Limb (tissue), 2 donors: ENCODE results near the gene MED25.
A peak's percentile ranks its signal among the peaks of the same experiment; 100 is the strongest.

ENCODE experiments used
- DNase-seq, 2 donors: peaks; one replicate each; pipeline ENCODE4 v3.0.0-alpha.2; 2016; ENCODE audit errors: extremely low spot score in 2 of 2

Gene MED25

DNA sequence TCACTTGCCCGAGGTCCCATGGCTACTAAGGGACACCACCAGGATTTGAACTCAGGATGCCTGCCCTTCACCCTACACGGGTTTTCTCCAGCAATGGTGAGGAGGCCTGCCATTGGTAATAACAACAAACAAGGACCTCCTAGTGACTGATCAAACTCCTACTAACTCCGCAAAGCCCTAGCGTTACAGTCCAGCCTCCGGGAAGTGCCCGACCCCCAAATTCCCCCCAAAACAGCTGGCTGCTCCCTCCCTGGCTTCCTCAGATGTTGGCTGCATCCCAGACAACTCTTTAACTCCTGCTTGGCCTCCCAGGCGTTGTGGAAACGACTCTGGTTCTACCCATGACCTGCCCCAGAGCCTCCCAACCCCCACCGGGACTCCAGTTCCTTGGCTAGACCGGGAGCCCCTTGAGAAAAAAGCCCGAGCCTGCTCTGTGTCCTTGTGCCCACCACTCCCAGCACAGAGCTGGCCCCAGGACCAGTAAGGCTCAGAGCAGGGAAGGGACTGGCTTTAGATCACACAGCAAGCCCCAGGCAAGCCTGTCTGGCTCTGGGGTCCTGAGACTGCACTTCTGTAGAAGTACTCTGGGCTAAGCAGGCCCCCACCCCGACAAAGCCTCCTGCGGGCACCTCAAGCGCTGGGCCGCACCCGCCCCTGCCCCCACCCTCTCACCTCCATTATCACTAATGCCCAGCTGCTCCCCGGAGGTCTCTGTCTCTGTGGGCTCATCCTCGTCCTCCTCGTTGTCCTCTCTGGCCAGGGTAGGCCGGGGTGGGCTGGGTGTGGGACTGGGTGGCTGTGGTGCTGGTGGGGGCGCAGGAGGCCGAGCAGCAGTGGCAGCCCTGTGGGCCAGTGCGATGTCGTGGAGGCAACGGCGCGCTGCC lies 54.4 kb downstream of the MED25 start:
- no peak for DNase-seq

DNA sequence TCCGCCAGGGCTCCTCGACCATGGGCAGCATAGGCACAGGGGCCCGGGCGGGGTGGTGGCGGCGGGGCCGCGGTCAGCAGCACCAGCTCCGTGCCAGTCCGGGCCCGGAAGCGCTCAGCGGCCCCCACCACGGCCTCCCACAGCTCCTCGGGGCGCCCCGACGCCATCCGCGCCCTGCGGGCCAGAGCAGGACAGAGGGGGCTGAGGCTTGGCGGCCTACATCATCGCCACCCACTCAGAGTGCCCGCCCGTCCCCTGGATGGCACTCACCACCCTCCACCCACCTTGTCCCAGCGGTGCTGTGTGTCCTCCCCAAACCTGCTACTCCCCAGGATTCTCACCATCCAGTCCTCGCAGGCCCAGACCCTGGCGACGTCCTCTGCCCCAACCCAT lies 55.0 kb downstream of the MED25 start:
- no peak for DNase-seq

DNA sequence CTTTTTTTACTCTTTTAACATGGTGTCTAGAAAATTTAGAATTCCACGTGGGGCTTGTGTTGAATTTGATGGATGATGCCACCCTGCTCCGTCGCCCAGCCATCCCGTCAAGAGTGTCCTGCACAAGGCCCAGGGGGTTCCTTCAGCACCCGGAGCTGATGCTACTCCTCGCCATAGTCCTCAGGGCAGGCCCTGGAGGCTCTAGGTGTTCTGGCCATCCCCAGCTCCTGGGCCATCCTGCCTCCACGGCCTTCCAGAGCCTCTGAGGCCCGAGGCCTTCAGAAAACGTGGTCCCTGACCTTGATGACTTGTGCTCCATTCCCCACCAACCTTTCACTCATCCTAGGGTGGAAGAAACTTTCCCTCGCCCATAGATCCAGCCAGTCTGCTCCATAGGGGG lies 55.7 kb downstream of the MED25 start:
- no peak for DNase-seq

DNA sequence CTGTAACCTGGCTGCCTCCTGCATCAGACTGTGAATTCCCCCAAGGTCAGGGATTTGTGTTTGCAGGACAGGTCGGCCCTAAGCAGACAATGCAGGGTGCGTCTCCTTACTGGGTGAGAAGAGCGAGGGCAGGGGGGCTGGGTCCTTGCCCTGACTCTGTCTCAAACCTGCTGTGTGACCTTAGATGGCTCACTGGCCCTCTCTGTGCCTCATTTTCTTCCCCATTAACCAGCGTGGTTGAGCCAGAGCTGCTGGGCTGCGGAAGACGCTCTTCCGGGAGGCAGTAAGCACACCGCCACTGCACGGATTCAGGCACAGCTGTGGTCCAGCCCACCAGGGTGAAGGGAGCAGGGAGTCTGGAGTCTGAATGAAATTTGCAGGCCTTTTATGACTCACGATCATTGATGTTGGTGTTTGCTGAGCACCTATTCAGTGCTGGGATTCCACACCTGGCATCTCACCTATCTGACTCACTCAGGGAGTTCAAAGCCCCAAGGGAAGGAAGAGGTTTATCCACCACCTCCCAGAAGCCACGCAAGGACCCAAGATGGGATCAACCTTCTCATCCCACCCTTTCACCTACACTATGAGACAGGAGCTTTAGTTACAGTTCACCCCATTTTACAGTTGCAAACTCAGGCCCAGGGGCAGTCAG lies 56.5 kb downstream of the MED25 start:
- no peak for DNase-seq

DNA sequence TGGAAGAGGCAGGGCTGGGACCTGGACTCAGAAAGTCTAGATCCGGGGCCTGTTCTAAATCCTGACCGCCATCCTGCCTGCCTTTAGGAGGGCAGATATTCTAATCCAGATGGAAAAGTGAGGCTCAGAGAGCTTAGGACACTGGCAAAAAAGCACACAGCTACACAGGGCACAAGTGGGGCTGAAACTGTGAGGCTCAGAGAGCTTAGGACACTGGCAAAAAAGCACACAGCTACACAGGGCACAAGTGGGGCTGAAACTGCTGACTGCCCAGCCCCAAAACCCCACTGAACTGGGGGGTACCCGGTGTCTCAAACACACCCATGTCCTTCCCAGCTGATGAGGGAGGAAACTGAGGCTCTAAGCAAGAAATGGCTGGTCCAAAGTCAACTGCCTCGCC lies 57.1 kb downstream of the MED25 start:
- no peak for DNase-seq

DNA sequence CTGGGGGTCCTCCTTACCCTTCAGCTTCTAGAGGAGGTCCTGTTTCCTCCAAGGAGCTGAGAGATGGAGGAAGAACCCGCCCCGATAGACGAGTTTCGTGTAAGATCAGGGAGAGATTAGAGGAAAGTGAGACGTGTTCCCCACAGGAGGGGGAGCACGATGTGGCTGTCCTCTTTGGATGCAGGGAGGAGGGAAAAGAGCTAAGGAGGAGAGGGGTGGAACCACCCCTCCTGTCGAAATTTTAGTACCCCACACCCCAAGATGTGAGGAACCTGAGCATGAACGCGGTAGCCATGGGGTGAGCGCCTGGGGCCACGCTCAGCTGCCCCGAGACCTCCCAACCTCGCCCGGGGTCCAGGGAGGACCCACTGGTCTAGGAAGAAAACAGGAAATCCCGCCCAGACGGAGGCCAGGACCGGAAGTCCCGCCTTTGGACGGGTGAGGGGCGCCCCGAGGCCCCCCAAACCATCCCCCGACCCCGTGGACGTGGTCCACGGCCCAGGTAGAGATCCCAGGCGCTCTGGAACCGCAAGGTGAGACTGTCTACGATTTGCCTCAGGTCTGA lies 57.9 kb downstream of the MED25 start:
- DNase-seq = peak in 1 of 2 donors; percentile 86

DNA sequence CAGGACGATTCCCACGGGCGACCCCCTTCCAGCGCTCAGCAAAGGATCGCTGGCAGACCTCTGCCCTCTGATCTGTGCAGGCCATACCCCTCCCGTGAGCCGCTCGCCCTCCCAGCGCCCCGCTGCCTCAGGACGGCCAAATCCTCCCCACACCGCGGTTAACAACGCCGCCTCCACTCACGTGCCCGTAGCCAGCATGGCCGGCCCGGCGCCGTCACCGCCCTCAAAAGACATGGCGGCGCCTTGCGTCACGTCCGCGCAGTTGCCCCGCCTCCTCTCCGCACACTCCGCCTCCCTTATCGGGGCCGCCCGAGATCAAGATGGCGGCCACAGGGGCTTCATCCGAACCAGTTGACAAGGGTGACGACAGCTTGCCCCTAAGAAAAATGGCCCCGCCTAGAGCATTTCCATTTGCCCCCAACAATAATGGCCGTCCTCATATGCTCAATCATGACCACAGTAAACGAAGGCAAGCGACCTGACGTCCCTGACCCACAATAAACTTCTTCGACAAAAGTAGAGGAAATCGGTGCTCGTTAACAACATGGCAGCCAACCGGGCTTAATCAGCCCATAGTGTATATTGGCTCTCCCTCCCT lies 58.4 kb downstream of the MED25 start:
- peak; percentile 98 to 99 for DNase-seq

DNA sequence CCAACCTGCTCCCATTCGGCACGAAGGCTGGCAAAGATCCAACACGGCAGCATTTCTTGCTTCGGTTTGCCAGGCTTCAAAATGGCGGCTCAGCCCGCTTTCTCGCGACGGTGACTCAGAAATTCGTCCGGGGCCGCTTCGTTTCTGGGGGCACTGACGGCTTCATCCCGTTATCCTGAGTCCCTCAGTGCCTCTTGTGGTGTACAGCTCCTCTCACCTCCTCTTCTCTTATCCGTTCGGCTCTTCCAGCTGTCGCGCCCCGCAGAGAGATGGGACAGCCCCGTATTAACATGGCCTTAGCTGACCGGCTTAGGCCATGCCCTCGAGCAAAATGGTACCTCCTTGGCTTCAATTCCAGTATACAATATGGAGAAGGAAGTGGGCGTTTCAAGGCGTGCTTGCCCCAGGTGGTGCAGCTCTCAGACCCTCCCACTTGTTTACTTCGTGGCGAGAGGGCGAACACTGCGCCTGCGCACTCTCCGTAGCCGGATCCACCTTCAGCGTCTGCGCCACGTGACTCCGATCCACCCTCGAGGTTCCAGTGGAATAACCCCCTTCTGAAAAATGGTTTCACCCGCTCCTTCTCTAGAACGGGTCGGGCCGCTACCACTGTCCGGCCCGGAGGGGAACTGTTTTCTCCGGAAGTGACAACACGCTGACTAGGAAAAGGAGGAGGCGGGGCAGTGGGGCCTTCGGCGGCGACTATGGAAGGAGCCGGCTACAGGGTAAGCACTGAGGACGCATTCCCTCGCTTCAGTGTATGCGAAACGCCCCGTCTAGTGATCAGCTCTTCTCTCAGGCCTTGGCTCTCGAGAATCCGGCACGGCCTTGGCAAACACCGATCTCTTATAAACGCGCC lies 59.2 kb downstream of the MED25 start, which contains the start of the genes AKT1S1 and TBC1D17:
Gene AKT1S1 (minus strand): TSS at position 336 of the 859 bp plus-strand sequence. CDS start 4,060 bp downstream, outside the sequence.
Gene TBC1D17 (plus strand): TSS at position 683 of the 859 bp plus-strand sequence. CDS start 22 bp downstream, at position 705.
- DNase-seq = peak; percentile 97 to 100

DNA sequence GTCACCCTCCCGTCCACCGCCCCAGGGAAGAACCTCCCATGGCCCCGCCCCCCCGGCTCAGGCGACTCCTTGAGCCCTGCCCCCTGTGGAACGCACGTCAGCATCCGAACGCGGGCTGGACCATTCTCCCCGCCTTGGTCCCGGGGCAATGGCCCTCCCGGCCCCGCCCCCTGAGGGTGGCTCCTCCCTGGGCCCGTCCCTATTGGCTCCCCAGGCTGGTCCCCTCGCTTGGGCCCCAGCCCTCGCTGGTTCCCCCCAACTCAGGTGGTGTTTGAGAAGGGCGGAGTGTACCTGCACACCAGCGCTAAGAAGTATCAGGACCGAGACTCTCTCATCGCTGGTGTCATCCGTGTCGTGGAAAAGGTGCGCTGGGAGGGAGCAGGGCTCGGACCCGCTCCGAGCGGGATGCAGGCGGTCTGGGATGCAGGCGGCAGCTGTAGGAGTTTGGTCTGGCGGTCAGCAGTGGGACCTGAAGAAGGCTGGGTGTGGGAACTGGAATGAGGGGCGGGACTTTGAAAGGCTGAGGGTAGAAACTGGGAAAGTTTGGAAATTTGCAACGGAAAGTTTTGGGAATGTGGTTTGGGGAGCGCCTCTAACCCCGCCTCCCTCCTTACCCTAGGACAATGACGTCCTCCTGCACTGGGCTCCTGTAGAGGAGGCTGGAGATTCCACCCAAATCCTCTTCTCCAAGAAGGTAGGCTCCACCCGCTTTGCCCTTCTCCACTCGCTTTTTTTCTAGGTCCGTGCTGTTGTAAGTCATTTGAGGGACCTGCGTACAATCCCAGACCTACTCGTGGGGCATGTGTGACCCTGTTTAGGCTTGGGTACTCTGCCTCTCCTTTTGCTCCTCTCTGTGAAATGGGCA lies 60.0 kb downstream of the MED25 start:
- DNase-seq = peak; percentile 97 to 98

DNA sequence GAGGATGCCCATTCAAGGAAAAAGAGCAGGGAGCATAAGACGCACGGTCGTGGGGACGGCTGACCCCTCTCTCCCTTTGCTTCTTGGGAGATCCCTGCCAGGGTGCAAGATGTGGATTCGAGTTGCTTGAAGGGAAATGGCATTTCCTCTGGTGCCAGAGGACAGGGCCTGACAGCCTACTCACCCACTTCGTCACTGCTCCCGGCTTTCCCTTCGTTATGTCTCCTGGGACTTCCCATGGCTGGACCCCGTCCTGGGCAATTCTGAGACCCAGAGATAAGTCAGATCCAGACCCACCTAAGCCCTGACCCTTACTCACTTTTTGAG lies 60.6 kb downstream of the MED25 start:
- no peak for DNase-seq

DNA sequence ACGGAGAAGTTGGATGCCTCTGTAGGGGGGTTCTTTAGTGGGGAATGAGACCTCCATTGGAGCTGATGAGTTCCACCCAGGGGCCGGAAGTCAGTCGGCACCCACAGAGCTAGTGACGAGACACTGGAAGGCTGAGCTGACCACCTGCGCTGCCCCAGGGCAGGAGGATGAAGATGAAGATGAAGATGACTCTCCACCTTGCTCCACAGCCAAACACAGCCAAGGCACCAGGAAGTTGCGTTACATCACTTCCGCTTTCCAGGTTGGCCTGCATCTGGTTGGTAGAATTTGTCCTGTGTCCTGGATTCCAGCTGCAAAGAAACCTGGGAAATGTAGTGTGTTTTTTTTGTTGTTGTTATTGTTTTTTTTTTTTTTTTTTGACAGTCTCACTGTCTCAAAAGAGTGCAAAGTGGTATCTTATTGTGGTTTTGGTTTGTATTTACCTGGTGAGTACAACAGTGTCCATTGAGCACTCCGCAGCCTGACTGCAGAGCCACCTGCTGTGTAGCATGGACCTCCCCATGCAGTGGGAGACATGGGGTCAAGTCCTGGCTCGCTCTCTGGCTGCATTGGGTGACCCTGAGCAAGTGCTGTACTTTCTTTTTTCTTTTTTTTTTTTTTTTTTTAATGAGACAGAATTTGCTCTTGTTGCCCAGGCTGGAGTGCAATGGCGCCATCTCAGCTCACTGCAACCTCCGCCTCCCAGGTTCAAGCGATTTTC lies 61.3 kb downstream of the MED25 start:
- no peak for DNase-seq

DNA sequence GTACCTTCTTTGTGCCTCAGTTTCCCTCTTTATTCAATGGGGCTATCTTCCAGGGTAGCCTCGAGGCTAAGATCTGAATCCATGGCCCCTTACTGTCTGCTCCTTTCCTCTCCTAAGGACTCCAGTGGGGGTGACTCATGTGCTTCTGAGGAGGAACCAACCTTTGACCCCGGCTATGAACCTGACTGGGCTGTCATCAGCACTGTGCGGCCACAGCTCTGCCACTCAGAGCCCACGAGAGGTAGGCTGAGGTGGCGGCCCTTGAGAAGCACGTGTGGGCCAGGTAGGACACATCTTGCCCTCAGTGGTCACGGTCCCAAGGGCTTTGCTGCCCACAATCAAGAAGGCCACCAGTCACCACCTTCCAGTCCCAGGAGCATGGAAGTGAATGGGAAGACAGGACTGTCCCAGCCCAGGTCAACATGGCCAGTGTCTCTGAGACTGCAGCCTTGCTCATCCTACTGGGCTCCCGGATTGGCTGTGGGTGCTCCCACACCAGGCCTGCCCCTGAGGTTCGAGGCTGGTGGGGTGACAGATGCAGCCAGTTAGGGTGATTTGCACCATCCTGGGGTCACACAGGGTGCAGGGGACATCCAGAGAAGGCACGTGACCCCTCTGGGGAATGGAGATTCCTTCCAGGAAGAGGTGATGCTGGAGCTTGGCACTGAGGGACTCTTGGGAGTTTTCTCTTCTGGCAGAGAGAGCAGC lies 62.2 kb downstream of the MED25 start:
- DNase-seq = no peak

DNA sequence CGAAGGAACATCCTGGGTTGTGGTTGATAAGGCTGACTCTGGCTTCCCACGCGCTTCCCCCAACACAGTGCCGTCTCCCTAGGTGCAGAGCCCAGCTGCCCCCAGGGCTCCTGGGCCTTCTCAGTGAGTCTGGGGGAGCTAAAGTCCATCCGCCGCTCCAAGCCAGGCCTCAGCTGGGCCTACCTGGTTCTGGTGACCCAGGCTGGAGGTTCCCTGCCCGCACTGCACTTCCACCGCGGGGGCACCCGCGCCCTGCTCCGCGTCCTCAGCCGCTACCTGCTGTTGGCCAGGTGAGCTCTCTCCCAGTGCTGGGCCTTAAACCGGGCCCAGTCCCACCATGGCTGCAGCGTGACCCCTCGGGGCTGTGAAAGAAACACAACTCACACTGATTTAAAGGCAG lies 63.1 kb downstream of the MED25 start:
- peak in 1 of 2 donors; percentile 24 for DNase-seq

DNA sequence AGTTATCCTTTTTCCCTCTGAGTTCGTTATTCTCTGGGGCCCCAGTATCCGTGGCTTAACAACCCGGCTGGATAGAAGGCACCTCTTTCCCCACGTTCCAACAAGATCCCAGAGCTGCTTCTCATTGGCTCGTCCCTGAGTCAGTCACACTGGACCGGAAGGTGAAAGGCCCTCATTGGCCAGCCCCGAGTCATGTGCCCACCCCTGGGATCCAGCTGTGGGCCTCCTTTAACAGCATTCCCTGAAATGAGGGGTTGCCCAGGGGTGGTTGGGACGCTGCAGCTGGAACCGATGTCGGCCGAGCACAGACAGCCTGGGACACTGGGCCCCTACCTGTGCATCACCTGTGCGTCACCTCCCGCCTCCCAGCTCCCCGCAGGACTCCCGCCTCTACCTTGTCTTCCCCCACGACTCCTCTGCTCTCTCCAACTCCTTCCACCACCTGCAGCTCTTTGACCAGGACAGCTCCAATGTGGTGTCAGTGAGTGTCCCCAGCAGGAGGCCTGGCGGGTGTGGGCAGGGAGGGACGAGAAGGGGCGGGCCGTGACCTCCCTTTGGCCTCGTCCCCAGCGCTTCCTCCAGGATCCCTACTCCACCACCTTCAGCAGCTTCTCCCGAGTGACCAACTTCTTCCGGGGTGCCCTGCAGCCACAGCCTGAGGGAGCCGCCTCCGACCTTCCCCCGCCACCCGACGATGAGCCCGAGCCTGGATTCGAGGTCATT lies 63.7 kb downstream of the MED25 start:
- peak in 1 of 2 donors; percentile 21 for DNase-seq

DNA sequence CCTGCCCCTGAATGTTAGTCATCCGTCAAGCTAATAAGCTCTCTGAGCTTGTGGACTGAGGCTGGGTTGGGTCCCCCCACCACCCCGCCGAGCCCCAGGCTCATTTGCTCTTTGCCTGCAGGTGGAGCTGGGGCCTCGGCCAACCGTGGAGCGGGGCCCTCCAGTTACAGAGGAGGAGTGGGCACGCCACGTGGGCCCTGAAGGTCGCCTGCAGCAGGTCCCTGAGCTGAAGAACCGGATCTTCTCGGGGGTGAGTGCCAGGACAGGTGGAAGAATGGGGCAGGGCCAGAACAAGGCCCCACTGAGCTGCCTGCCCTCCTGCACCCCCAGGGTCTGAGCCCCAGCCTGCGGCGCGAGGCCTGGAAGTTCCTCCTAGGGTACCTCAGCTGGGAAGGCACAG lies 64.6 kb downstream of the MED25 start:
- DNase-seq = no peak

DNA sequence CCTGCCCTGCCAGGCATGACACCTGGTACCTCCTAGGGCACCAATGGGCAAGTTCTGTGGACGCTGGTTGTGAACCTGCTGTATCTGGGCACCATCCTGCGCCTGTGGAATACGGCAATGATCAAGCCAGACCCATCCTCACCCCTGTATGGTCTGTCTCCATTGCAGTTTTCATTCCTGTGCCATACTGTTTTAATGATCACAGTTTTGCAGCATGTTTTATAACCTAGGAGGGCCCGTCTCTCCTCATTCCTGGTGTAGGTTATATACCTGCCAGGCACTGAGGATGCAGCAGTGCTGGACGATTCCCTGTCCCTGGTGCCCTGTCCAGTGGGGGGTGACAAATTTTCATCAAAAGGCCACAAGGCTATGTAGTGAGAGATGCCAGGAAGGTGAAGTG lies 65.0 kb downstream of the MED25 start:
- DNase-seq = no peak

DNA sequence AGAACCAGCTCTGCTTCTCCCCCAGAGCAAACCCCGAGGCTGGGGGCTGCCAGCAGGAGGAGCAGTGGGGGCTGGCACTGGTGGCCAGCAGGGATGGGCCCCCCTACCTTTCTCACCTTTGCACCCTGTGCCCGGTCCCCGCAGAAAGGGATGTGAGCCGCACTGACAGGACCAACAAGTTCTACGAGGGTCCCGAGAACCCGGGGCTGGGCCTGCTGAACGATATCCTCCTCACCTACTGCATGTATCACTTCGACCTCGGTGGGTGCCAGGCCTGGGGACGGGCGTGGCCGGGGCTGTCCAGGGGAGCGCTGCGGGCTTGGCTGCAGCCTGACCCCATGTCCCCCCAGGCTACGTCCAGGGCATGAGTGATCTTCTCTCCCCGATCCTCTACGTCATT lies 66.0 kb downstream of the MED25 start:
- DNase-seq = no peak

DNA sequence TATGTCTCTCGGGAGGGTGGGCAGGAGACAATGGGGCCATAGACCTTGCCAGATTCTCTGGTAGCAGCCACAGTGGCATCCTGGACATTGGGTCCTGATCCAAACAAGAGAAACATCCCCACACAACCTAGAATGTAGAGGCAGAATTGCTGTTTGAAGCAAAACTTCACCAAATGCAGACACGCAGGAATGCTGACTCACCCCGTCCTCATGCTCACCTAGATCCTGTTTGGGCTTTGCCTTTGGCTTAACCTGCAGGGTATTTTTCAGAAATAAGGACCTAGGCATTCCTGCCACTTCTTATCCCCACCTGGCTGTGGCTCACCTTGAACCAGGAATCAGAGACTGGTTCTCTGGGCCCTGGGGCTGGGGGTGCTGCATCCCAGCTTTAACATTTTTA lies 66.7 kb downstream of the MED25 start:
- no peak for DNase-seq
